Calu3 (cell line): ENCODE data around the gene CIBAR2. TPM values are rescaled to one million over a fixed set of nuclear protein-coding genes. Genes with fewer than 3 reads are reported as not detected.

Experiments
- BruUV-seq: library from RNA; stranded (reverse); fragments of 400-500 nt; replicated peaks from 2 replicates; lab custom pipeline; 2021; lab: Mats Ljungman, UMichigan
- CTCF ChIA-PET: fragments of 300-600 bp; sonication (Branson Sonifier 250); formaldehyde crosslinking; loops from one replicate; lab custom pipeline; 2022; ENCODE audit warnings: antibody characterized with exemption; lab: Charles Lee
- DNase-seq: peaks from one replicate; pipeline ENCODE4 v3.0.0; 2022
- H3K27ac Mint-ChIP-seq: one replicate; pipeline ENCODE4 v1.8.0; 2022; ENCODE audit warnings: mixed read lengths; ENCODE audit not compliant: unreplicated experiment
- H3K27me3 Mint-ChIP-seq: one replicate; pipeline ENCODE4 v1.8.0; 2022; ENCODE audit warnings: mixed read lengths; ENCODE audit not compliant: unreplicated experiment
- H3K36me3 Mint-ChIP-seq: one replicate; pipeline ENCODE4 v1.8.0; 2022; ENCODE audit warnings: mild to moderate bottlenecking, moderate library complexity, mixed read lengths; ENCODE audit not compliant: insufficient read depth, unreplicated experiment
- H3K4me1 Mint-ChIP-seq: one replicate; pipeline ENCODE4 v1.8.0; 2022; ENCODE audit warnings: mild to moderate bottlenecking, low read depth, mixed read lengths; ENCODE audit not compliant: unreplicated experiment
- H3K4me3 Mint-ChIP-seq: one replicate; pipeline ENCODE4 v1.8.0; 2022; ENCODE audit warnings: mild to moderate bottlenecking, low read depth, moderate library complexity, mixed read lengths; ENCODE audit not compliant: unreplicated experiment
- H3K9me3 Mint-ChIP-seq: one replicate; pipeline ENCODE4 v1.8.0; 2022; ENCODE audit warnings: low read depth, mixed read lengths; ENCODE audit not compliant: unreplicated experiment
- intact Hi-C: fragments of 100-400 bp; cut with micrococcal nuclease; formaldehyde crosslinking; loops from one replicate; pipeline ENCODE4 v1.10.0; 2022; ENCODE audit not compliant: unreplicated experiment
- total RNA-seq: library from RNA; stranded (reverse); gene quantifications from 2 replicates; pipeline ENCODE4 v1.2.3, GENCODE V29; 2022
- TF ChIP-seq, protein P1 (sequence below): fragments of 200-600 bp; IDR thresholded peaks from one replicate; pipeline ENCODE4 v1.8.0; 2022; ENCODE audit warnings: antibody characterized with exemption; ENCODE audit not compliant: unreplicated experiment

CIBAR2 gene
- total RNA-seq, 1 experiment from 2014 or later, result not detected

- no TSS peak for BruUV-seq
- H3K27ac Mint-ChIP-seq, result no peak overlapping the region
- no peaks in the 10 kb centered on the region for H3K9me3 Mint-ChIP-seq
- CTCF ChIA-PET, result interaction anchor here (0.8 kb wide), 1 partner anchor 12 kb away, joined by 5 read pairs; no protein-coding TSS in a partner anchor
- H3K27me3 Mint-ChIP-seq, result no peaks in the 10 kb centered on the region
- intact Hi-C loops, result no loop called here
- H3K4me1 Mint-ChIP-seq, result no peaks in the 10 kb centered on the region
- no peak overlapping the region for H3K4me3 Mint-ChIP-seq
- TF ChIP-seq, protein P1, sequence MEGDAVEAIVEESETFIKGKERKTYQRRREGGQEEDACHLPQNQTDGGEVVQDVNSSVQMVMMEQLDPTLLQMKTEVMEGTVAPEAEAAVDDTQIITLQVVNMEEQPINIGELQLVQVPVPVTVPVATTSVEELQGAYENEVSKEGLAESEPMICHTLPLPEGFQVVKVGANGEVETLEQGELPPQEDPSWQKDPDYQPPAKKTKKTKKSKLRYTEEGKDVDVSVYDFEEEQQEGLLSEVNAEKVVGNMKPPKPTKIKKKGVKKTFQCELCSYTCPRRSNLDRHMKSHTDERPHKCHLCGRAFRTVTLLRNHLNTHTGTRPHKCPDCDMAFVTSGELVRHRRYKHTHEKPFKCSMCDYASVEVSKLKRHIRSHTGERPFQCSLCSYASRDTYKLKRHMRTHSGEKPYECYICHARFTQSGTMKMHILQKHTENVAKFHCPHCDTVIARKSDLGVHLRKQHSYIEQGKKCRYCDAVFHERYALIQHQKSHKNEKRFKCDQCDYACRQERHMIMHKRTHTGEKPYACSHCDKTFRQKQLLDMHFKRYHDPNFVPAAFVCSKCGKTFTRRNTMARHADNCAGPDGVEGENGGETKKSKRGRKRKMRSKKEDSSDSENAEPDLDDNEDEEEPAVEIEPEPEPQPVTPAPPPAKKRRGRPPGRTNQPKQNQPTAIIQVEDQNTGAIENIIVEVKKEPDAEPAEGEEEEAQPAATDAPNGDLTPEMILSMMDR, result no peak
- H3K36me3 Mint-ChIP-seq, result no peaks in the 10 kb centered on the region
- DNase-seq, result no peak
Observed at GRCh38 chr16:85066346-85066885, 45.9 kb downstream of the CIBAR2 start.

DNA sequence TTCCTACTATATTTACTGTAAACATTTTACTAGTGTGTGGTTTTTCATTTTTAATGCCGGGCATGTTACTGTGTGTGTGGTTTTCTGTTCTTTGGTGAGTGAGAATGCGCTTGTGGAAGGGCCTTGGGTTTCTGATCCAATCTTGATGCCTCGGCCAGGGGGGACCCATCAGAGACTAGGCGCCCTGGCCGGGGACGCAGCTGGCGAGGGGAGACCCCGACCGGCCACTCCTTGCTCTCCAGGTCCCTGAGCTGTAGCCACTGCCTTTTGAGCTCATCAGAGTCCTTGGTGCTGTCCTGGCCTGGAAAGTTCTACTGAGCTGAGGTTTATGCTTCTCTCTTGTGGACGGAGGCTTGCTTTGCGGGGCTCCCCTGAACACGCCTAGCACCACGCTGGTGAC, 47.2 kb downstream of the CIBAR2 start:
- intact Hi-C loops, result no loop called here
- CTCF ChIA-PET, result interaction anchor here (0.6 kb wide), 1 partner anchor 345 kb away, joined by 3 read pairs; no protein-coding TSS in a partner anchor
- no peaks in the 10 kb centered on the region for H3K4me1 Mint-ChIP-seq
- no peaks in the 10 kb centered on the region for H3K9me3 Mint-ChIP-seq
- no peak overlapping the region for H3K27ac Mint-ChIP-seq
- H3K27me3 Mint-ChIP-seq, result no peaks in the 10 kb centered on the region
- no peak overlapping the region for H3K4me3 Mint-ChIP-seq
- DNase-seq, result no peak
- no TSS peak for BruUV-seq
- TF ChIP-seq, protein P1, result no peak
- no peaks in the 10 kb centered on the region for H3K36me3 Mint-ChIP-seq

DNA sequence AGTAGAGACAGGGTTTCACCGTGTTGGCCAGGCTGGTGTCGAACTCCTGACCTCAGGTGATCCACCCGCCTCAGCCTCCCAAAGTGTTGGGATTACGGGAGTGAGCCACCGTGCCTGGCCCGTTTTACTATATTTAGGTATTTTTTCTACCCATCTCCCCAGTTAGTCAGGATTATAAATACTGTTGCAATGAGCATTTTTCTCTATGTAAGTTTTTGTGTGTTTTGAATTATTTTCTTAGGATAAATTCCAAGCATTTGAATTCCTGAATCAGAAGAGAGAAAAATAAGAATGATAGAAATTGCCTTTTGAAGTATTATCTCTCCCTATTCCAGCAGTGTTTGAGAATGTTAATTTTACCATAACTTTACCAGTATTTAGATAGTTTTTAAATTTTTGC, 48.1 kb downstream of the CIBAR2 start:
- BruUV-seq, result no TSS peak
- Mint-ChIP-seq H3K4me3 (no peak overlapping the region), H3K36me3 (no peaks in the 10 kb centered on the region), H3K4me1 (no peaks in the 10 kb centered on the region), H3K9me3 (no peaks in the 10 kb centered on the region), H3K27ac (no peak overlapping the region), H3K27me3 (no peaks in the 10 kb centered on the region)
- no peak for DNase-seq
- intact Hi-C loops, result no loop called here
- CTCF ChIA-PET, result no interaction called here
- TF ChIP-seq, protein P1, result no peak

DNA sequence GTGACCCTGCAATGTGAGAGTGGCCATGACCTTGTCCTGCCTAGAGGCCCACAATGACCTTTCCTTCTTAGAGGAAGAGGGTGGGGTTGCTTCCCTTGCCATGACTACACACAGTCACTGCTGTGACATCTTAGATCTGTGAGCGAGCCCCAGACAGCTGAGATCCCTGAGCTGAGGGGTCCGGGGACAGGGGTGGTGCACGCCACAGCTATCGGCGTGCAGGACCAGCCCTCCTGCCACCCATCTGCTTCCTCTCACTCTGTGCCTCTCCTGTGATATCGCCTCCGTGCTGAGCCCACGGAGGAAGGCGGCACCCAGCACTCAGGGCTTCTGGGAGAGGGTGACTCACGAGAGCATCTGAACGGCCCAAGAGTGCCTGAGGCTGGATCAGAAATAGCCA, 49.4 kb downstream of the CIBAR2 start:
- no peaks in the 10 kb centered on the region for H3K27me3 Mint-ChIP-seq
- BruUV-seq, result no TSS peak
- no peaks in the 10 kb centered on the region for H3K36me3 Mint-ChIP-seq
- no peak overlapping the region for H3K27ac Mint-ChIP-seq
- intact Hi-C loops, result no loop called here
- H3K4me1 Mint-ChIP-seq, result peaks cover 2% of the 10 kb centered on the region
- no peak for DNase-seq
- H3K4me3 Mint-ChIP-seq, result no peak overlapping the region
- TF ChIP-seq, protein P1, result no peak
- no peaks in the 10 kb centered on the region for H3K9me3 Mint-ChIP-seq
- CTCF ChIA-PET, result interaction anchor here (2.1 kb wide), 1 partner anchor 24 kb away, joined by 5 read pairs; no protein-coding TSS in a partner anchor
